ENCODE measurements around the gene NAALADL2.

NAALADL2 gene

GRCh38 chr3:175748087-175748730 lies 889.1 kb downstream of the NAALADL2 start:
- H3K79me2 ChIP-seq (ENCODE audit: insufficient read depth, low read length), result no peaks in the 10 kb centered on the region
- no peaks in the 10 kb centered on the region for H3K36me3 ChIP-seq (ENCODE audit: insufficient read depth, low read length)
- H3K9me2 ChIP-seq (ENCODE audit: low read depth, low read length), result no peaks in the 10 kb centered on the region
- H2AFZ ChIP-seq (ENCODE audit: low read length), result no peak overlapping the region
- no peaks in the 10 kb centered on the region for H3K9me3 ChIP-seq (ENCODE audit: low read length)
- H3K27ac ChIP-seq (ENCODE audit: low read depth, low read length, poor library complexity, severe bottlenecking), result no peak overlapping the region
- H3K4me2 ChIP-seq (ENCODE audit: low read length), result no peak overlapping the region
- no peak overlapping the region for H3K4me3 ChIP-seq (ENCODE audit: low read depth, low read length, poor library complexity, severe bottlenecking)
- TF ChIP-seq EZH2 (IDR thresholded peaks at IDR 0.05; ENCODE audit: borderline replicate concordance, low read length) (no peak), CTCF (IDR thresholded peaks at IDR 0.05; ENCODE audit: low read length) (no peak)
- H4K20me1 ChIP-seq (ENCODE audit: insufficient read depth, low read length), result no peaks in the 10 kb centered on the region
- H3F3A ChIP-seq (ENCODE audit: insufficient read depth, low read length), result no peaks in the 10 kb centered on the region
- H3K4me1 ChIP-seq (ENCODE audit: insufficient read depth, low read length, severe bottlenecking), result no peaks in the 10 kb centered on the region
- H3K27me3 ChIP-seq (ENCODE audit: insufficient read depth, low read length), result no peaks in the 10 kb centered on the region
- no peak overlapping the region for H3K9ac ChIP-seq (ENCODE audit: low read length)

- no peak overlapping the region for H3K4me3 ChIP-seq (ENCODE audit: low read depth, low read length, poor library complexity, severe bottlenecking)
- H3K9ac ChIP-seq (ENCODE audit: low read length), result no peak overlapping the region
- H2AFZ ChIP-seq (ENCODE audit: low read length), result no peak overlapping the region
- no peaks in the 10 kb centered on the region for H3F3A ChIP-seq (ENCODE audit: insufficient read depth, low read length)
- H4K20me1 ChIP-seq (ENCODE audit: insufficient read depth, low read length), result no peaks in the 10 kb centered on the region
- H3K4me2 ChIP-seq (ENCODE audit: low read length), result no peak overlapping the region
- no peak for TF ChIP-seq CTCF (IDR thresholded peaks at IDR 0.05; ENCODE audit: low read length)
- no peak for TF ChIP-seq EZH2 (IDR thresholded peaks at IDR 0.05; ENCODE audit: borderline replicate concordance, low read length)
- H3K79me2 ChIP-seq (ENCODE audit: insufficient read depth, low read length), result no peaks in the 10 kb centered on the region
- H3K4me1 ChIP-seq (ENCODE audit: insufficient read depth, low read length, severe bottlenecking), result no peaks in the 10 kb centered on the region
- H3K27ac ChIP-seq (ENCODE audit: low read depth, low read length, poor library complexity, severe bottlenecking), result no peak overlapping the region
- no peaks in the 10 kb centered on the region for H3K27me3 ChIP-seq (ENCODE audit: insufficient read depth, low read length)
- H3K36me3 ChIP-seq (ENCODE audit: insufficient read depth, low read length), result no peaks in the 10 kb centered on the region
- no peaks in the 10 kb centered on the region for H3K9me2 ChIP-seq (ENCODE audit: low read depth, low read length)
- no peaks in the 10 kb centered on the region for H3K9me3 ChIP-seq (ENCODE audit: low read length)
Measured at GRCh38 chr3:175749981-175750380, 890.8 kb downstream of the NAALADL2 start.

- Histone ChIP-seq H3K4me3 (ENCODE audit: low read depth, low read length, poor library complexity, severe bottlenecking) (no peak overlapping the region), H3K9me2 (ENCODE audit: low read depth, low read length) (no peaks in the 10 kb centered on the region), H3K27me3 (ENCODE audit: insufficient read depth, low read length) (no peaks in the 10 kb centered on the region), H3K27ac (ENCODE audit: low read depth, low read length, poor library complexity, severe bottlenecking) (no peak overlapping the region), H4K20me1 (ENCODE audit: insufficient read depth, low read length) (no peaks in the 10 kb centered on the region), H2AFZ (ENCODE audit: low read length) (no peak overlapping the region), H3K9ac (ENCODE audit: low read length) (no peak overlapping the region), H3K9me3 (ENCODE audit: low read length) (no peaks in the 10 kb centered on the region), H3K4me2 (ENCODE audit: low read length) (no peak overlapping the region), H3K4me1 (ENCODE audit: insufficient read depth, low read length, severe bottlenecking) (no peaks in the 10 kb centered on the region), H3K36me3 (ENCODE audit: insufficient read depth, low read length) (no peaks in the 10 kb centered on the region), H3F3A (ENCODE audit: insufficient read depth, low read length) (no peaks in the 10 kb centered on the region), H3K79me2 (ENCODE audit: insufficient read depth, low read length) (no peaks in the 10 kb centered on the region)
- no peak for TF ChIP-seq EZH2 (IDR thresholded peaks at IDR 0.05; ENCODE audit: borderline replicate concordance, low read length)
- no peak for TF ChIP-seq CTCF (IDR thresholded peaks at IDR 0.05; ENCODE audit: low read length)
Measured at GRCh38 chr3:175751089-175751488, 892.0 kb downstream of the NAALADL2 start.

Measured in OCI-LY1 (cell line).